ENCODE data around the gene TRAF3IP1. TPM values are rescaled to one million over a fixed set of nuclear protein-coding genes. Genes with fewer than 3 reads are reported as not detected.

Gene TRAF3IP1
- total and polyA plus RNA-seq, 11 donors: 3.8 to 20.3 (median 12.4) TPM

- no peak overlapping the region for H3K27ac ChIP-seq
- H3K36me3 ChIP-seq: peaks cover 0 to 20% (median 3%) of the 10 kb centered on the region in 9 donors
- DNase-seq (no peak), ATAC-seq (no peak)
- no peaks in the 10 kb centered on the region for H3K27me3 ChIP-seq
- H3K9me3 ChIP-seq: no peaks in the 10 kb centered on the region
- TF ChIP-seq POLR2A (IDR thresholded peaks at IDR 0.05) (no peak), CTCF (IDR thresholded peaks at IDR 0.05) (no peak)
- intact Hi-C loops (cut with DNase I): no loop called here
- 87 to 89% (median 87%) methylated on average over 7 of the region's 7 CpGs for WGBS, 4 donors
- H3K4me3 ChIP-seq: no peak overlapping the region
- H3K4me1 ChIP-seq: peaks cover 0 to 62% (median 15%) of the 10 kb centered on the region in 12 donors
Measured at GRCh38 chr2:238380336-238380735, 60.0 kb downstream of the TRAF3IP1 start.

GRCh38 chr2:238380785-238381184 lies 60.5 kb downstream of the TRAF3IP1 start:
- WGBS, 4 donors: 62 to 83% (median 79%) methylated on average over 1 of the region's 1 CpG
- no peak for DNase-seq
- no peak for ATAC-seq
- TF ChIP-seq CTCF (IDR thresholded peaks at IDR 0.05) (no peak), POLR2A (IDR thresholded peaks at IDR 0.05) (no peak)
- H3K9me3 ChIP-seq: no peaks in the 10 kb centered on the region
- H3K4me1 ChIP-seq: peaks cover 0 to 62% (median 15%) of the 10 kb centered on the region in 12 donors
- H3K27me3 ChIP-seq: no peaks in the 10 kb centered on the region
- no peak overlapping the region for H3K4me3 ChIP-seq
- no peak overlapping the region for H3K27ac ChIP-seq
- peaks cover 0 to 21% (median 3%) of the 10 kb centered on the region in 9 donors for H3K36me3 ChIP-seq
- intact Hi-C loops (cut with DNase I): no loop called here

- no peak overlapping the region for H3K4me3 ChIP-seq
- H3K27me3 ChIP-seq: no peaks in the 10 kb centered on the region
- H3K27ac ChIP-seq: no peak overlapping the region
- no peak for TF ChIP-seq POLR2A (IDR thresholded peaks at IDR 0.05)
- no peak for TF ChIP-seq CTCF (IDR thresholded peaks at IDR 0.05)
- no peak for DNase-seq
- peaks cover 0 to 59% (median 15%) of the 10 kb centered on the region in 12 donors for H3K4me1 ChIP-seq
- H3K36me3 ChIP-seq: peaks cover 0 to 22% (median 3%) of the 10 kb centered on the region in 9 donors
- intact Hi-C loops (cut with DNase I): no loop called here
- ATAC-seq: no peak
- WGBS, 4 donors: 93 to 96% (median 94%) methylated on average over 16 of the region's 16 CpGs
- no peaks in the 10 kb centered on the region for H3K9me3 ChIP-seq
Measured at GRCh38 chr2:238381341-238382115, 61.2 kb downstream of the TRAF3IP1 start.

- no peak overlapping the region for H3K4me3 ChIP-seq
- H3K4me1 ChIP-seq: peaks cover 0 to 59% (median 12%) of the 10 kb centered on the region in 12 donors
- 85 to 92% (median 88%) methylated on average over 5 of the region's 5 CpGs for WGBS, 4 donors
- TF ChIP-seq POLR2A (IDR thresholded peaks at IDR 0.05) (no peak), CTCF (IDR thresholded peaks at IDR 0.05) (no peak)
- no peak for ATAC-seq
- no peaks in the 10 kb centered on the region for H3K9me3 ChIP-seq
- H3K27ac ChIP-seq: no peak overlapping the region
- no peak for DNase-seq
- peaks cover 0 to 25% (median 3%) of the 10 kb centered on the region in 9 donors for H3K36me3 ChIP-seq
- H3K27me3 ChIP-seq: no peaks in the 10 kb centered on the region
- intact Hi-C loops (cut with DNase I): no loop called here
Measured at GRCh38 chr2:238382381-238382781, 62.1 kb downstream of the TRAF3IP1 start.
